Stimulated activated CD4-positive, alpha-beta T cell treated with anti-CD3 and anti-CD28 coated beads, Interleukin-1b, Interleukin-23, amount 100 ng/mL, for 48 hours (primary cell): Measurements from ENCODE around the gene EPHA8.

Source experiments
- DNase-seq: peaks from one replicate; pipeline ENCODE4 v3.0.0-alpha.2; 2020

EPHA8 gene

GRCh38 chr1:22537441-22538139, 25.7 kb upstream of the EPHA8 start:
- DNase-seq, result no peak

- no peak for DNase-seq
Measured at GRCh38 chr1:22539510-22540118, 23.7 kb upstream of the EPHA8 start.

GRCh38 chr1:22540337-22540736, 23.0 kb upstream of the EPHA8 start:
- DNase-seq, result no peak

- DNase-seq, result no peak
Measured at GRCh38 chr1:22542886-22543285, 20.4 kb upstream of the EPHA8 start.

GRCh38 chr1:22543679-22544078, 19.6 kb upstream of the EPHA8 start:
- no peak for DNase-seq

- no peak for DNase-seq
Measured at GRCh38 chr1:22544606-22545005, 18.7 kb upstream of the EPHA8 start.

DNA sequence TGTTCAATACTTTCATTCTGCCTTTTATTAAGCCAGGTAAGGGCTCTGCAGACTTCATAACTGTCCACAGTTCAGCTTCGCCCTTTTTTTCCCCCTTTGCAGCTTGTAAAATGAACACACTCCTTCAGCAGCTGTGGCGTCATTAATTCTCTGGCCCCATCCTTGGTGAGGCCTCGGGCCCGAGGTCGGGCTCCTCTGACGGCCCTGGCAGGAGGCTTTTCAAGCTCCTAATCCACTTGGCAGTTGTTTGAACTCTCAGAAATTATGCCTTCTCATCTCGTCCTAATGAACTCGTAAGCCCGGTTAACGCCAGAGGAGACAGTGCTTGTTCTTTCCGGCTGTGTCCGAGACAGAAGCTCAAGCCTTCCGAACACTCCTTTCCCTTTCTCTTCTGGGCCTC, 18.1 kb upstream of the EPHA8 start:
- no peak for DNase-seq

DNA sequence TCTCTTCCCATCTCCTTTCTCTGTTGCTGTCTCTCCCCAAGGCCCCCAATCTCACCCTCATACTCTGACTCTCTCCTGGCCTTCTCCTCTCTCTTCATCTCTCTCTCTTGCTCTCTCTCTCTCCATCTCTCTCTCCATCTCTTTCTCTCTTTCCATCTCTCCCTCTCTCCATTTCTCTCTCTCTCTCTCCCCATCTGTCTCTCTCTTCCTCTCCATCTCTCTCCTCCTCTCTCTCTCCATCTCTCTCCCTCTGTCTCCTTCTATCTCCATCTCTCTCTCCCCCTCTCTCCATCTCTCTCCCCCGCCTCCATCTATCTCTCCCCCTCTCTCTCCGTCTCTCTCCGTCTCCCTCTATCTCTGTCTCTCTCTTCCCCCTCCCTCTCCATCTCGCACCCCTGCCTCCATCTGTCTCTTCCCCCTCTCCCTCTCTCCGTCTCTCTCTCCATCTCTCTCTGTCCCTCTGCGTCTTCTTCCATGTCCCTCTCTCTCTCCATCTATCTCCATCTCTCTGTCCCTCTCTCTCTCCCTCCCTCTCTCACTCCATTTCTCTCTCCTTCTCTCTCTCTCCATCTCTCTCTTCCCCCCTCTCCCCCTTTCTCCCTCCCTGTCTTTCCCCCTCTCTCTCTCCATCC, 16.0 kb upstream of the EPHA8 start:
- DNase-seq, result no peak

DNA sequence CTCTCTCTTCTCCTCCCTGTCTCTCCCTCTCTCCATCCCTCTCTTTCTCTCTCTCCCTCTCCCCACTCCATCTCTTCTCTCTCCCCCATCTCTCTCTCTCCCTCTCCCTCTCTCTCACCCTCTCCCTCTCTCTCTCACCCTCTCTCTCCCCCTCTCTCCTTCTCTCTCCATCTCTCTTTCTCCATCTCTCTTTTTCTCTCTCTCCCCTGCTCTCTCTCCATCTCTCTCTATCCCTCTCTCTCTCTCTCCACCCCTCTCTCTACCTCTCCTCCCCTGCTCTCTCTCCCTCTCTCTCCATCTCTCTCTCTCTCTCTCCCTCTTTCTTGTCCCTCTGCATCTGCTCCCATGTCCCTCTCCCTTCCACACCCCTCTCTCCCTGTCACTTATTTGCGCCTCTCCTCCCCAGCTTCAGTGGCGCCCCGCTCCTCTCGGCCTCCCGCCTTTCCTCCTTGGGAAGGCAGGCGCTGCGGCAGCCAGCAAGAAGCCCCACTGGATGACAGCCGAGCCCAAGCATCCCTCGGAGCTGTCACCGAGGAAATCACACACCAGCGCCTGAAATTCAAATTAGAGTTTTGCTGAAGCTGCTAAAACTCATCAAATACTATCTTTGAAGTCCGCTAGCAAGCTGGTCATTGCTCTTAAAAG, 15.3 kb upstream of the EPHA8 start:
- no peak for DNase-seq

DNA sequence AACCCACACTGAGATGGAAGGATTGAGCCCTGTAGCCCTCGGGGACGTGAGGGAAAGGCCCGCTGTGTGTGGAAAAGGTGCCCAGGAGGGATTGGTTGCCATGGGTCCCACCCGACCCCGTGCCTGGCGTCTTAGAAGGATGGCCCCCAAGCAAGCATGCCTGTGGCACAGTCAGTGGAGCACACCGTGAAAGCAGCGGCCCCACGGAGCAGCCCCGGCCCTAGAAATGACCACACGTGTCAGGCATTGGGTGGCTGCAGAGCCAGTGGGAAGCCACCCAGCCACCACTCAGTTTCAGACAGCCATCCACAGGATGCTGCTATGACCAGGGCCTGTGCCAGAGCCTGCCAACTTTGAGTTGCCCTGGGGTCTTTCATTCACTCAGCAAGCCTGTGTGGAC, 13.3 kb upstream of the EPHA8 start:
- no peak for DNase-seq

DNA sequence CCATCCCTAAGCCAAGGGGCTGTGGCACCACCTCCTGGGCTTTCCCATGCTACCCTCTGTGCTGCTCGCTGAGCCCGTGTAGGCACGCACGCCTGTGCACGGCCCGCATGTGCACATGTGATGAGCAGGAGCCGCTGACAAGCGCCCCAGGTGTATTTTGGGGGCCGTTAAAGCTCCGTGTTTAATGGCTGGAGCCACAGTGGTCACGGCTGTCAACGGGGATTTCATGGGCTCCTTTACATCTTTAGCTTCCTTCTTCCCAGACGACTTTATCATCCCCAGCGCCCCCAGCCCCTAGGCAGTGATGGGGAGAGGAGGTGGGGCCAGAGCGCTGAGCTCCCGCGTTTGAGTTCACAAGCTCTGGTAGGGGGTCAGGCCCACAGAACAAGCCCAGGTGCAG, 11.7 kb upstream of the EPHA8 start:
- no peak for DNase-seq

GRCh38 chr1:22552021-22552420, 11.3 kb upstream of the EPHA8 start:
- no peak for DNase-seq

DNA sequence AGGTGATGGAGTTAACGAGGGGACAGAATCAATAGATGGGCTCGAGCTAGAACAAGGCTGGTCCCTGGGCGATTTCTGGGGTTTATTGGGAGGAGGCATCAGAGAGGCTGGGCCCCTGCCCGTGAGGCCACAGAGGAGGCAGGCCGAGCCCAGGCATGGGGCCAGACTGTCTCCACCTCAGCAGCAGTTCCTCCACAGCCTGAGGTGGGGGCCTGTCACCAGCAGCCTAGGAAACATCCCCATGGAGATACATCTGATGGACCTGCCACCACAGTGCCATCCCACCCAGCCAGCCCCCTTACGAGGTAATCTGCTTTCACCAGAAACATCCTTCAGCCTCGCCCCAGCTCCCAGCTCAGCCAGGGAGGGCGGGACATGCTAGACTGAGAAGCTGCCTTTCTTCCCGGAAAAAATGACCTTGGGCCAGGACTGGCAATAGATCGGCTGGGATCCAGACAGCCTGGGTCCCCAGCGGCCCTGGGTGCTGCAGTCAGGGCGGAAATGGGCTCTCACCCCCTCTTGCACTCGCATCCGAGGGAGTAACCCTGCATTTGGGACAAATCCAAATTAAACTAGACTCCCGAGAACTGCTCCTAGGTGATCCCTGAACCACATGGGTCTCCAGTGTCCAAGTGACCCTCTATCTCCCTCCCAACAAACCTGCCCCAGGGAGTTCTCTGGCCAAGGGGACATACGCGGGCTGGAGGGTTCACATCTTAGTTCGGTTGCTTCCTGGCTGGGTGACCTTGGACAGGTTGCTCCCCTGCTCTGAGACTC, 10.0 kb upstream of the EPHA8 start:
- no peak for DNase-seq

DNA sequence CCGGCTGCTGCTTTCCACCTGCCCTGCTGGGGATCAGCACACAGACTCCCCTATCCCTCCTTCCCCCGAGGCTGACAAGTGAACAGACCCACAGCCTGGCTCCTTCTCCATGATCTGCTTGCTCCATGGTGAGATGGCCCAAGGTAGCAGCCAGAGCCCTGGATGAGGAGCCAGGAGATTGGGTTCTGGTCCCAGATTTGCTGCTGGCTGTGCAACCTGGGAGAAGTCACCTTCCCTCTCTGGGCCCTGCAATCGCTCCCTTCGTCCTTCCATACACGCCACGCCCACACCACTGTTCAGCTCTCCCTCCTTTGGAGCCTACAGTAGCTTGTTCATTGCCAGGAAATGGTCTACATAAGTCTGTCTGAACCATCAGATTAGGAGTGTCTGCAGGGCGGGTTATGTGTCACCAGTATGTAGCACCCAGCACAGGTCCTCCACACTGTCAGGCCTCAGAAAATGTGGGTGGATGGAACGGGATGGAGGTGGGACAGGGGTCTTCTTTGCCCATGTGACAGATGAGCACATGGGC, 9.2 kb upstream of the EPHA8 start:
- DNase-seq, result no peak

- DNase-seq, result no peak
Measured at GRCh38 chr1:22555371-22555656, 8.0 kb upstream of the EPHA8 start.

- DNase-seq, result no peak
Measured at GRCh38 chr1:22556391-22557104, 6.7 kb upstream of the EPHA8 start.

GRCh38 chr1:22557341-22557950, 5.8 kb upstream of the EPHA8 start:
- no peak for DNase-seq

DNA sequence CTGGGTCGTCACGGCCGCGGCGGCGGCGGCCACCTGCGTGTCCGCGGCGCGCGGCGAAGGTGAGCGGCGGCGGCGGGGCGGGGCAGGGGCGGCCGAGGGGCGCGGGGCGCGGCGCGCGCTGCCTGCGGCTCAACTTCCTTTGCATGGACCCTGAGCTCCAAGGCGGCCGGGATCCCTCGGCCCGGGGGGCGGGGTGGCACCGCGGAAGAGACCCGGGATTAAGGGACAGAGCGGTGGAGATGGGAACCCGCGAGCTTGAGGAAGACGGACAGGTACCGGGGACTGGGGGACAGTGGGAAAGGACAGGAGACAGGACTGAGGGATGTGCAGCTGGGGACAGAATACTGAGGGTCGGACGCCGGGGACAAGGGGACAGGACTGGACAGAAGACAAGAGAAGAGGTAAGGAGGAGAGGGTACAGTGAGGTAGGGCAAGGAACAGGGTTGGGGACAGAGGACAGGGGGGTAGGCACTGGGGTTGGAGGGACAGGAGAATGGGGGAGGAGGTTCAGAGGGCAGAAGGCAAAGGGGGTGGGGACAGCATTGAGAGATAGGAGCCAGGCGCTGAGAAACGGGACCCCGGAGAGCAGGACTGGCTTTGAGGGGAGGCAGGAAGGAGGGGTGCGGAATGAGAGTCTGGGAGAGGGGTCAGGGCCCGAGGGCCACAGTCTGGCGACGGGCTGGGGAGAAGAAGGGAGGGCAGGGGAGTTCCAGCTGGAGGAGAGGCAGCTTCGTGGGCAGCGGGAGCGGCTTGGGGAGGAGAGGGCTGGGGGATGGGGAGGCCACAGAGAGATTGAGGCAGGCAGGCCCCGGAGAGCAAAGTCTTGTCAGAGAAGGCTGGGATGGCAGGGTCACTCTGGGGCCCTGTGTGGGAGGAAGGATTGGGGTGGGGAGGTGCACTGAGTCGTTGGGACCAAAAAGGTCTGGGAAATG, 648 bp downstream of the EPHA8 start:
- no peak for DNase-seq

DNA sequence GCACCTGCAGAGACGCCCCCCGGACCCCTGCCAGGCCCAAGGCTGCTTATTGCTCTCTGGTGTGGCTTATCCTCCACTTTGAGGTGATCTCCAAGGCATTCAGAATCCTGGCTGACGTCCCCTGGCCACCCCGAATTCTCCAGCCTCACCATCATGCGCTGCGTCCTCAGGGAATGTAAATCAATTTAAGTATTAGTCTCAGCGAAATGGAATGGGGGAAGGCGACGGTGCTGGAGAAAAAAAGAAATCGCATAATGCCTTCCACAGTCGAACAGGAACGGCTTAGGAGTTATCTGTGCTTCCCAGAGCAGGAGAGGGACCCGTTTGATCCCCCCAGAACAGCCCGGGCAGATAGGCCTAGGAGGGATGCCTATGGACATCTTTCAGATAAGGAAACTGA, 2.9 kb downstream of the EPHA8 start:
- no peak for DNase-seq

DNA sequence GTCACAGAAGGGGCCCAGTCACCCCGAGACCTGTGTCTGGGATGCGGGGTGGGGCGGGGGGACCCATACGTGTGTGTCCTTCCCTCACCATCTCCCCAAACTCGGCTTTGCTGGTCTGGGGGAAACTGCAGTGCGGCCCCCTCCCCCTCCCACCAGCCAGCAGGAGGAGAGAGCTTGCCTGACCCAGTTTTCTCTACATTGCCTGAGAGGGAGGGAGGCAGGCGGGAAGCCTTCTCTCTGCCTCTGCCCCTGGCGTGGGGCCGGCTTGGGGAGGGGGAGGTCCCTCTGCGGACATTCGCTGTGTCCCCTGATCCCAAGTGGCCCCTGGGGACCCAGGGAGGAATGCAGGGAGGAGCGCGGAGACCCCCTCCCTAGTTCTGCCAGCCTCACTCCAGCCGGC, 3.9 kb downstream of the EPHA8 start:
- no peak for DNase-seq

DNA sequence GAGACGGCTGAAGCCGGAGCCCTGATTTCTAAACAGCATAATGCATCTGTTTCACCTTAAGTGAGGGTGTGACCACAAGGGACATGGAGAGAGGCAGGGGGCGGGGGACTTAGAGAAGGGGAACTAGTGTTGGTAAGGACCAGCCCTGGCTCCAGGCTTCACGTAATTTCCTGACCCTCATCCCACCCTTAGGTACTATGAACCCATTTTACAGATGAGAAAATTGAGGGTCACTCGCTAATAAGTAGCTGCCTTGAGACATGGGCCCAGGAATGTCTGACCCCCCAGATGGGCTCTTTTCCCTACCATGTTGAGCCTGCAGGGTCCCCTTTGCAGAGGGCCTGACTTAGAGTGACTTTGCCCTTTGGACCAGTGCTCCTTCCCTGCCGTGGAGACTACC, 4.7 kb downstream of the EPHA8 start:
- no peak for DNase-seq
